GM12878 (cell line): ENCODE results near the gene SAXO1. TPM values are rescaled to one million over a fixed set of nuclear protein-coding genes. Genes with fewer than 3 reads are reported as not detected.

Experiments used
- ATAC-seq: fragments of 200-7000 bp; cut with Tn5 transposase; 3 replicates; pipeline ENCODE4 v1.9.1; 2020; ENCODE audit warnings: mild to moderate bottlenecking, moderate library complexity
- BruUV-seq: library from RNA; stranded (reverse); fragments of 400-500 nt; replicated peaks from 2 replicates; lab custom pipeline; 2021; lab: Mats Ljungman, UMichigan
- CTCF ChIA-PET: fragments of 300-600 bp; sonication (Branson Sonifier 250); formaldehyde crosslinking; extraction: SDS; loops from one replicate; lab custom pipeline; 2021; ENCODE audit warnings: inconsistent platforms; lab: Yijun Ruan, JAX
- POLR2A ChIA-PET: fragments of 350-600 bp; formaldehyde crosslinking; extraction: SDS; loops from one replicate; lab custom pipeline; 2021; ENCODE audit warnings: inconsistent platforms; lab: Charles Lee
- RAD21 ChIA-PET: fragments of 300-600 bp; sonication (Branson Sonifier 250); formaldehyde crosslinking; loops from one replicate; lab custom pipeline; 2023; ENCODE audit warnings: antibody characterized with exemption; ENCODE audit not compliant: unreplicated experiment; lab: Charles Lee
- SMC1A ChIA-PET: fragments of 300-600 bp; sonication (Branson Sonifier 250); formaldehyde crosslinking; loops from one replicate; lab custom pipeline; 2023; ENCODE audit not compliant: unreplicated experiment, uncharacterized antibody; lab: Charles Lee
- DNase-seq: peaks from one replicate; pipeline ENCODE4 v3.0.0-alpha.2; 2011; ENCODE audit warnings: low read depth, low spot score
- FAIRE-seq: peaks from 3 replicates; lab custom pipeline; 2011; peaks lifted over from hg19 to GRCh38; lab: Jason Lieb, UNC
- H2AFZ ChIP-seq: 2 replicates; pipeline ENCODE4 v1.6.0; 2011; ENCODE audit warnings: low read depth, low read length, control low read depth; ENCODE audit not compliant: control insufficient read depth
- H3K27ac ChIP-seq: 2 replicates; pipeline ENCODE4 v1.5.1; 2011; ENCODE audit warnings: control low read depth; ENCODE audit not compliant: control insufficient read depth, insufficient read depth
- H3K27me3 ChIP-seq, 2 experiments: replicated peaks in 1 of 2; 2 replicates each; pipeline versions ENCODE4 v1.6.0 to v1.6.1; 2011; ENCODE audit warnings: low read length in 1 of 2; ENCODE audit not compliant: control insufficient read depth in 2 of 2, insufficient read depth in 2 of 2
- H3K36me3 ChIP-seq, 2 experiments: 2 replicates each; pipeline ENCODE4 v1.5.1; 2011; ENCODE audit warnings: low read length in 1 of 2; ENCODE audit not compliant: control insufficient read depth in 2 of 2, insufficient read depth in 2 of 2
- H3K4me1 ChIP-seq: 2 replicates; pipeline ENCODE4 v1.6.1; 2011; ENCODE audit warnings: mild to moderate bottlenecking, low read length, moderate library complexity, mixed read lengths; ENCODE audit not compliant: control insufficient read depth, insufficient read depth
- H3K4me2 ChIP-seq: 2 replicates; pipeline ENCODE4 v1.6.0; 2011; ENCODE audit warnings: control low read depth; ENCODE audit not compliant: control insufficient read depth, insufficient read depth
- H3K4me3 ChIP-seq: fragments of 200-600 bp; sonication (generic); 2 replicates; pipeline ENCODE4 v1.5.1; 2016
- H3K79me2 ChIP-seq: 2 replicates; pipeline ENCODE4 v1.6.0; 2011; ENCODE audit warnings: low read length; ENCODE audit not compliant: control insufficient read depth, insufficient read depth
- H3K9ac ChIP-seq: 2 replicates; pipeline ENCODE4 v1.8.0; 2011; ENCODE audit warnings: low read length, control low read depth, mixed read lengths; ENCODE audit not compliant: control insufficient read depth, insufficient read depth
- H3K9me3 ChIP-seq: replicated peaks from 3 replicates; pipeline ENCODE4 v1.5.1; 2011; ENCODE audit warnings: mild to moderate bottlenecking, low read length; ENCODE audit not compliant: control insufficient read depth, insufficient read depth
- H4K20me1 ChIP-seq: 2 replicates; pipeline ENCODE4 v1.6.0; 2011; ENCODE audit not compliant: control insufficient read depth, insufficient read depth
- ASH2L ChIP-seq: fragments of 300-600, 200-600 bp; sonication (generic); IDR thresholded peaks from 2 replicates; pipeline ENCODE4 v1.6.1; 2017; ENCODE audit warnings: low read depth, mild to moderate bottlenecking, borderline replicate concordance
- BCL3 ChIP-seq: IDR thresholded peaks from 2 replicates; pipeline ENCODE4 v1.6.1; 2011; ENCODE audit warnings: borderline replicate concordance, low read depth, mild to moderate bottlenecking, moderate library complexity, low read length; ENCODE audit not compliant: insufficient read depth, poor library complexity, severe bottlenecking
- BRCA1 ChIP-seq: IDR thresholded peaks from 2 replicates; pipeline ENCODE4 v1.6.1; 2011; ENCODE audit warnings: low read depth, low read length, improper control_type of control experiment
- CREB1 ChIP-seq: IDR thresholded peaks from 2 replicates; pipeline ENCODE4 v1.6.1; 2012; ENCODE audit warnings: low read depth, mild to moderate bottlenecking, inconsistent platforms
- EP300 ChIP-seq, 2 experiments: fragments of 150-350 bp in 1 of 2; IDR thresholded peaks; 2 replicates each; pipeline ENCODE4 v1.6.1; 2011 to 2012; ENCODE audit warnings: low read depth in 2 of 2, low read length in 2 of 2, borderline replicate concordance in 1 of 2, improper control_type of control experiment in 1 of 2, inconsistent platforms in 1 of 2; ENCODE audit not compliant: control insufficient read depth in 1 of 2
- ETV6 ChIP-seq, 2 experiments: fragments of 450-650 bp in 1 of 2; IDR thresholded peaks in 1 of 2; conservative IDR thresholded peaks in 1 of 2; 2 replicates each; pipeline ENCODE4 v1.6.1; 2014; ENCODE audit warnings: antibody characterized with exemption in 1 of 2, borderline replicate concordance in 1 of 2, low read depth in 1 of 2, mild to moderate bottlenecking in 1 of 2, moderate library complexity in 1 of 2
- GATAD2B ChIP-seq: fragments of 450-650 bp; conservative IDR thresholded peaks from 2 replicates; pipeline ENCODE4 v1.6.1; 2017; ENCODE audit warnings: low read depth, mild to moderate bottlenecking, moderate library complexity
- IRF5 ChIP-seq: fragments of 450-650 bp; IDR thresholded peaks from 2 replicates; pipeline ENCODE4 v1.6.1; 2017; ENCODE audit warnings: borderline replicate concordance
- MEF2B ChIP-seq: fragments of 450-650 bp; IDR thresholded peaks from 2 replicates; pipeline ENCODE4 v1.6.1; 2018; ENCODE audit warnings: mild to moderate bottlenecking, moderate library complexity; ENCODE audit not compliant: partially characterized antibody, poor library complexity, severe bottlenecking
- MLLT1 ChIP-seq: fragments of 450-650 bp; IDR thresholded peaks from 2 replicates; pipeline ENCODE4 v1.6.1; 2016; ENCODE audit warnings: mild to moderate bottlenecking
- NFXL1 ChIP-seq: fragments of 450-650 bp; IDR thresholded peaks from 2 replicates; pipeline ENCODE4 v1.6.1; 2017; ENCODE audit warnings: antibody characterized with exemption, mild to moderate bottlenecking, borderline replicate concordance
- RAD21 ChIP-seq: IDR thresholded peaks from 2 replicates; pipeline ENCODE4 v1.6.1; 2011; ENCODE audit warnings: mild to moderate bottlenecking, low read depth, low read length, moderate library complexity; ENCODE audit not compliant: insufficient read depth
- TCF3 ChIP-seq: IDR thresholded peaks from 2 replicates; pipeline ENCODE4 v1.6.1; 2012; ENCODE audit warnings: low read depth, mild to moderate bottlenecking, low read length, borderline replicate concordance; ENCODE audit not compliant: insufficient read depth
- ZBED1 ChIP-seq: IDR thresholded peaks from 2 replicates; pipeline ENCODE4 v1.6.1; 2016; ENCODE audit warnings: borderline replicate concordance
- WGBS: methylation state at CpG from one replicate; pipeline ENCODE4 v1.1.6; 2016; ENCODE audit warnings: low lambda C conversion rate; ENCODE audit not compliant: insufficient replicate concordance, insufficient coverage; ENCODE audit errors: missing lambda C conversion rate; 5-methylcytosine and 5-hydroxymethylcytosine counted together
- in situ Hi-C: fragments of 300-500 bp; cut with MboI; formaldehyde crosslinking; loops from 9 replicates; pipeline ENCODE4 v1.14.3; 2018; ENCODE audit warnings: mixed read lengths
- intact Hi-C: fragments of 100-400 bp; cut with micrococcal nuclease; formaldehyde crosslinking; loops from one replicate; pipeline ENCODE4 v1.14.2; 2022; ENCODE audit not compliant: unreplicated experiment
- polyA plus RNA-seq, 11 experiments: library from polyadenylated mRNA; depleted of rRNA in 4 of 11; unstranded in 6 of 11; stranded (reverse) in 5 of 11; fragments of >200 nt; fragmentation: Nextera tagmentation in 4 of 11; fragmentation: Illumina TruSeq in 1 of 11; extraction: Ambion mirVana in 4 of 11; extraction: Trizol in 1 of 11; gene quantifications; 1 replicate in 1 of 11; 2 replicates in 10 of 11; pipeline versions ENCODE4 v1.2.1 to v1.2.3, GENCODE V29; 2011 to 2016; ENCODE audit warnings: inconsistent platforms in 2 of 11, missing spikeins in 2 of 11, low read depth in 1 of 11
- total RNA-seq, 4 experiments: library from RNA; depleted of rRNA in 3 of 4; stranded (reverse); fragments of >200 nt in 3 of 4; fragmentation: Illumina TruSeq in 1 of 4; extraction: Trizol in 1 of 4; gene quantifications; 2 replicates each; pipeline versions ENCODE4 v1.2.1 to v1.2.3, GENCODE V29; 2013 to 2021
- TF ChIP-seq, protein P1 (sequence below): IDR thresholded peaks from 2 replicates; pipeline ENCODE4 v1.6.1; 2011; ENCODE audit warnings: low read depth, low read length, improper control_type of control experiment, borderline replicate concordance

The SAXO1 gene
- total and polyA plus RNA-seq, 10 of the 15 experiments (the other 5 are each of a cell fraction or from before 2014, with no cell fraction given), result under 0.01 to 0.01 TPM; not detected in 8

DNA sequence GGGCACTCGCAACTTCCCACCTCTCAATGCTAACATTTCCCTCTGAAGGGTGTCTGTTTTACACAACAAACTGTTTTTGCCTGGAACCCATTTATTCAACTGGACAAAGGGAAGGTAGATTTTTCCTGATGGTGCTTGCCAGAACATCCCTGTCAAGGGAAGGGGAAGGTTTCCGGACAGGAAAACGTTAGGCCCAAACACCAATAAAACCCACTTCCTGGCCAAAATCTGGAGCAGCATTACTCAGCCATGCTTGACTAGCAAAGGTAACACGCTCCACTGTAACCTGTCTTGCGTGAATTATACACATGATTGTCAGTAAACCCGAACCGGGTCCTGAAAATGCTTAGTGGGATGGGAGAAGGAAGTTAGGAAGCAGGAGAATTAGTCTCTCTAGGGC is 90.2 kb downstream of the SAXO1 start:
- SMC1A ChIA-PET, result no interaction called here
- POLR2A ChIA-PET, result no interaction called here
- H3K9ac ChIP-seq, result no peak overlapping the region
- RAD21 ChIA-PET, result no interaction called here
- no peak for DNase-seq
- no peak overlapping the region for H3K27ac ChIP-seq
- H3K79me2 ChIP-seq, result no peaks in the 10 kb centered on the region
- TF ChIP-seq ASH2L, result no peak
- TF ChIP-seq NFXL1, result no peak
- TF ChIP-seq CREB1, result no peak
- no peak for TF ChIP-seq MEF2B
- no peak for TF ChIP-seq EP300 (IDR thresholded peaks at IDR 0.05; ENCODE audit: borderline replicate concordance in 1 of 2, control insufficient read depth in 1 of 2, low read depth in 2 of 2, low read length in 2 of 2)
- no peak for TF ChIP-seq RAD21
- TF ChIP-seq BRCA1, result no peak
- TF ChIP-seq ZBED1, result no peak
- no peak for TF ChIP-seq BCL3
- TF ChIP-seq MLLT1, result no peak
- TF ChIP-seq TCF3, result no peak
- TF ChIP-seq, protein P1, sequence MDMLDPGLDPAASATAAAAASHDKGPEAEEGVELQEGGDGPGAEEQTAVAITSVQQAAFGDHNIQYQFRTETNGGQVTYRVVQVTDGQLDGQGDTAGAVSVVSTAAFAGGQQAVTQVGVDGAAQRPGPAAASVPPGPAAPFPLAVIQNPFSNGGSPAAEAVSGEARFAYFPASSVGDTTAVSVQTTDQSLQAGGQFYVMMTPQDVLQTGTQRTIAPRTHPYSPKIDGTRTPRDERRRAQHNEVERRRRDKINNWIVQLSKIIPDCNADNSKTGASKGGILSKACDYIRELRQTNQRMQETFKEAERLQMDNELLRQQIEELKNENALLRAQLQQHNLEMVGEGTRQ, result no peak
- no peak for TF ChIP-seq ETV6 (conservative IDR thresholded peaks at IDR 0.05 in 1 of 2, IDR thresholded peaks at IDR 0.05 in 1 of 2; ENCODE audit: borderline replicate concordance in 1 of 2, low read depth in 1 of 2)
- TF ChIP-seq GATAD2B, result no peak
- TF ChIP-seq IRF5, result no peak
- no peak for FAIRE-seq
- no TSS peak for BruUV-seq
- CTCF ChIA-PET, result no interaction called here
- no peak overlapping the region for H3K4me2 ChIP-seq
- no peaks in the 10 kb centered on the region for H3K9me3 ChIP-seq
- no peaks in the 10 kb centered on the region for H4K20me1 ChIP-seq
- H3K36me3 ChIP-seq, result no peaks in the 10 kb centered on the region
- H2AFZ ChIP-seq, result no peak overlapping the region
- WGBS, result 29% methylated on average over 7 of the region's 7 CpGs
- H3K27me3 ChIP-seq, result no peaks in the 10 kb centered on the region; a peak in 1 of 4 replicates
- in situ Hi-C loops (no loop called here), intact Hi-C loops (no loop called here)
- no peak for ATAC-seq
- no peaks in the 10 kb centered on the region for H3K4me1 ChIP-seq
- H3K4me3 ChIP-seq, result no peak overlapping the region
